ENCODE data around the gene NKX1-1.

The NKX1-1 gene

DNA sequence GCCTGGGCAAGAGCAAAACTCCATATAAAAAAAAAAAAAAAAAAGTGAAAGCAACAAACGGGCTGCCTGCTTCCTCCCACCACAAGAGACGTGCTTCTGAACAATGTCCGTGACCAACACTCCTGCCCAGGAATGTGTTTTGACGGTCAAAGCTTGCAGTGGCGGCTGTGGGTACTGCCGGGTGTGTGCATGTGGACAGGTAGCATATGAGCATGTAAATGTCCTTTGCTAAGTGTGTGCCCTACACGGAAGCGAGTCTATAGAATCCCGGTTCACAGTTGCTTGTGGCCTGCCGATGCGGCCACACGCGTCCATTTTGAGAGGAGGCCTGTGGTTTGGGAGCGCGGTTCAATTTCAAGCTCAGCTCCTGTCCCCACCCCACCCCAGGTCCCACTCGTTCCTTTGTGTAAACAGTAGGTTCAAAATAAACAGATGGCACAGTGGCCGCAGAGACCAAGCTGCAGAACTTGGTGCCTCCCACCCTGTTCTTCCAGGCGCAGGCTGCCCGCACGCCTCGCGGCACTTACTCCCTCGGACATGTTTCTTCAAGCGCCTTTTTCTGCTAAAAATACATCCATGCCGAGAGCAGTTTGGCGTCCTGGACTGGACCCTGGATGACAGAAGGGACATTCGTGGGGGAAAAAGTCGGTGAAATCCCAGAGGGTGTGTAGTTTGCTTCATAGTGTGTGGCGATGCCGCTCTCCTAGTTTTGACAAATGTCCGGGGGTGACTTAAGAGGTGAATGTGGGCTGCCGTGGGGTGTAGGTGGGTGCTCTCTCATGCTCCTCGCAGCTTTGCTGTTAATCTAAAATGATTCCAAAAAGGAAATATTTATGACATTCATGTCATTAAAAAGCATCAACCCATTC lies 11.5 kb upstream of the NKX1-1 start:
- H3K4me3 ChIP-seq (ENCODE audit: low read depth, low read length) = no peak overlapping the region
- TF ChIP-seq POLR2A (IDR thresholded peaks at IDR 0.05; ENCODE audit: extremely low read depth, insufficient read length) (no peak), CTCF (IDR thresholded peaks at IDR 0.05; ENCODE audit: low read depth, low read length) (no peak), MYC (IDR thresholded peaks at IDR 0.05; ENCODE audit: low read depth, low read length) (no peak), MAX (IDR thresholded peaks at IDR 0.05; ENCODE audit: low read depth, low read length) (no peak)
- DNase-seq (ENCODE audit: low read depth) = no peak

GRCh38 chr4:1416948-1417260 lies 10.7 kb upstream of the NKX1-1 start:
- H3K4me3 ChIP-seq (ENCODE audit: low read depth, low read length) = no peak overlapping the region
- DNase-seq (ENCODE audit: low read depth) = no peak
- TF ChIP-seq CTCF (IDR thresholded peaks at IDR 0.05; ENCODE audit: low read depth, low read length) (no peak), MAX (IDR thresholded peaks at IDR 0.05; ENCODE audit: low read depth, low read length) (no peak), MYC (IDR thresholded peaks at IDR 0.05; ENCODE audit: low read depth, low read length) (no peak), POLR2A (IDR thresholded peaks at IDR 0.05; ENCODE audit: extremely low read depth, insufficient read length) (no peak)

DNA sequence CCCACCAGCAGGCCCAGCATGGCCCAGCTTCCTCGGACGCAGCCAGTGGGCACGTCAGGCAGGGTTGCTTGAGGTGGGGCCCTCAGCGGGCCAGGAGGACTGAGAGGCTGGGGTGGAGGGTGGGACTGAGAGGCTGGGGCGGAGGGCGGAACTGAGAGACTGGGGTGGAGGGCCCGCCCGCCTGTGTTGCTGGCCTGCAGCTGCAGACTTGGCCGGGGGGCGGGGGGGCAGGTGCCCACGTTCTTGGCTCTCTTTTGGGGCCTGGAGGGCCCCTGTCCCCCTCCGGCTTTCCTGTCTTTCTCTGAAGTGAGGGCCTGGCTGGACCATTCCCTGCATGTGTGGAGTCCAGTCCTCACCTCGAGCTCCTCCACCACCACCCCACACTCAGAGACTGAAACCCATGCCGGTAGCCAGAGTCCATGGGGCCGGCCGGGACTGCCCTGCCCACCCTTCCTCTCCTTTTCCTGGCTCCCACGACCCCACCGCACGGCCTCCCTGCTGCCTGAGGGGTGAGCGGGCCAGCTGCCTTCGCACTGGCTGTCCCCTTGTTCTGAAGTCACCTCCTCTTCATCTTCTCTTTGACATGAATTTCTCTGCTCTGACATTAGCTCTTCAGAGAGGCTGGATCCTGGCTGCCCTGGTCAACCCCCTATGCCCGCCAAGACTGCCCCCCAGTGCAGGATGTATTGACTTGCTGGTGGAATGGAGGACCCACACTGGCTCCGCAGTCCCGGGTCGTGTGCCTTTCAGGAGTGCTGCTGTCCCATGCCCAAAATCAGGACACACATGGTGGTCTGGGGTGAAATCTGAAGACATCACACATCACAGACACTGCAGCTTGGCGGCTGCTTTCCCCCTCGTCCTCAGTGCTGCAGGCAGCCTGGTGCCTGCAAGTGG lies 10.1 kb upstream of the NKX1-1 start:
- DNase-seq (ENCODE audit: low read depth) = no peak
- no peak overlapping the region for H3K4me3 ChIP-seq (ENCODE audit: low read depth, low read length)
- TF ChIP-seq MYC (IDR thresholded peaks at IDR 0.05; ENCODE audit: low read depth, low read length) (no peak), MAX (IDR thresholded peaks at IDR 0.05; ENCODE audit: low read depth, low read length) (no peak), POLR2A (IDR thresholded peaks at IDR 0.05; ENCODE audit: extremely low read depth, insufficient read length) (no peak), CTCF (IDR thresholded peaks at IDR 0.05; ENCODE audit: low read depth, low read length) (no peak)

GRCh38 chr4:1415681-1415981 lies 9.4 kb upstream of the NKX1-1 start:
- no peak for DNase-seq (ENCODE audit: low read depth)
- no peak overlapping the region for H3K4me3 ChIP-seq (ENCODE audit: low read depth, low read length)
- TF ChIP-seq CTCF (IDR thresholded peaks at IDR 0.05; ENCODE audit: low read depth, low read length) = no peak
- TF ChIP-seq POLR2A (IDR thresholded peaks at IDR 0.05; ENCODE audit: extremely low read depth, insufficient read length) = no peak
- no peak for TF ChIP-seq MAX (IDR thresholded peaks at IDR 0.05; ENCODE audit: low read depth, low read length)
- TF ChIP-seq MYC (IDR thresholded peaks at IDR 0.05; ENCODE audit: low read depth, low read length) = no peak

- H3K4me3 ChIP-seq (ENCODE audit: low read depth, low read length) = no peak overlapping the region
- no peak for DNase-seq (ENCODE audit: low read depth)
- TF ChIP-seq MYC (IDR thresholded peaks at IDR 0.05; ENCODE audit: low read depth, low read length) = no peak
- TF ChIP-seq MAX (IDR thresholded peaks at IDR 0.05; ENCODE audit: low read depth, low read length) = no peak
- TF ChIP-seq CTCF (IDR thresholded peaks at IDR 0.05; ENCODE audit: low read depth, low read length) = no peak
- TF ChIP-seq POLR2A (IDR thresholded peaks at IDR 0.05; ENCODE audit: extremely low read depth, insufficient read length) = no peak
Observed at GRCh38 chr4:1414831-1415680, 8.8 kb upstream of the NKX1-1 start.
